Measurements from ENCODE around the gene LBH. TPM values are rescaled to one million over a fixed set of nuclear protein-coding genes. Genes with fewer than 3 reads are reported as not detected.

Gene LBH
- total RNA-seq, 1 experiment from 2014 or later: 1.2 TPM

- TF ChIP-seq CEBPB (IDR thresholded peaks at IDR 0.05; ENCODE audit: low read depth) (no peak), ZFX (IDR thresholded peaks at IDR 0.05) (no peak), SRF (IDR thresholded peaks at IDR 0.05; ENCODE audit: low read depth) (no peak), CBX3 (IDR thresholded peaks at IDR 0.05; ENCODE audit: low read depth) (no peak), FOSL1 (IDR thresholded peaks at IDR 0.05; ENCODE audit: low read depth) (no peak), SIN3A (IDR thresholded peaks at IDR 0.05; ENCODE audit: low read depth) (no peak), EGR1 (IDR thresholded peaks at IDR 0.05; ENCODE audit: low read depth) (no peak)
These were observed 38.4 kb downstream of the LBH start (continued) for GRCh38 chr2:30269771-30270145.

- Histone ChIP-seq H3K36me3 (ENCODE audit: control insufficient read depth in 1 of 2, insufficient read depth in 2 of 2, low read length in 2 of 2) (no peaks in the 10 kb centered on the region), H3K79me2 (ENCODE audit: insufficient read depth, low read length) (no peaks in the 10 kb centered on the region), H4K20me1 (ENCODE audit: insufficient read depth) (no peaks in the 10 kb centered on the region), H3K27ac (ENCODE audit: low read depth, low read length) (no peak overlapping the region), H3K4me2 (ENCODE audit: low read length) (no peak overlapping the region), H3K9me3 (ENCODE audit: control insufficient read depth in 1 of 2, insufficient read depth in 1 of 2, low read depth in 1 of 2, low read length in 2 of 2) (no peaks in the 10 kb centered on the region), H3K9me2 (ENCODE audit: insufficient read depth) (no peaks in the 10 kb centered on the region), H3K9ac (ENCODE audit: low read length) (no peak overlapping the region), H3K4me1 (ENCODE audit: control insufficient read depth in 1 of 2, insufficient read depth in 2 of 2, low read length in 2 of 2) (peaks cover 20 to 26% of the 10 kb centered on the region in 2 experiments), H3K27me3 (ENCODE audit: insufficient read depth, low read length) (no peaks in the 10 kb centered on the region), H3K4me3 (replicated peaks in 1 of 2; ENCODE audit: low read depth in 1 of 2, low read length in 2 of 2) (no peak overlapping the region), H2AFZ (ENCODE audit: low read depth, low read length, poor library complexity, severe bottlenecking) (no peak overlapping the region)
- intact Hi-C loops (cut with micrococcal nuclease): no loop called here
- TF ChIP-seq CEBPB (IDR thresholded peaks at IDR 0.05; ENCODE audit: low read depth): no peak
- no peak for TF ChIP-seq EZH2 (IDR thresholded peaks at IDR 0.05)
- TF ChIP-seq EZH2phosphoT487 (IDR thresholded peaks at IDR 0.05; ENCODE audit: borderline replicate concordance): no peak
- no peak for TF ChIP-seq EGR1 (IDR thresholded peaks at IDR 0.05; ENCODE audit: low read depth)
- TF ChIP-seq ZFX (IDR thresholded peaks at IDR 0.05): no peak
- no peak for TF ChIP-seq YY1 (IDR thresholded peaks at IDR 0.05; ENCODE audit: extremely low read depth, insufficient replicate concordance, low read depth, low read length)
- no peak for TF ChIP-seq SP1 (IDR thresholded peaks at IDR 0.05; ENCODE audit: low read depth)
- no peak for TF ChIP-seq REST (IDR thresholded peaks at IDR 0.05; ENCODE audit: low read depth)
- TF ChIP-seq FOSL1 (IDR thresholded peaks at IDR 0.05; ENCODE audit: low read depth): no peak
- TF ChIP-seq RAD21 (IDR thresholded peaks at IDR 0.05; ENCODE audit: low read depth): no peak
- TF ChIP-seq ATF3 (IDR thresholded peaks at IDR 0.05): no peak
- TF ChIP-seq SRF (IDR thresholded peaks at IDR 0.05; ENCODE audit: low read depth): no peak
- TF ChIP-seq CBX3 (IDR thresholded peaks at IDR 0.05; ENCODE audit: low read depth): no peak
- no peak for TF ChIP-seq MAX (IDR thresholded peaks at IDR 0.05)
- TF ChIP-seq ZNF274 (IDR thresholded peaks at IDR 0.05; ENCODE audit: low read depth, low read length): no peak
- TF ChIP-seq POLR2A (IDR thresholded peaks at IDR 0.05; ENCODE audit: borderline replicate concordance, extremely low read depth, insufficient read depth, insufficient read length): no peak
- TF ChIP-seq TCF7L2 (IDR thresholded peaks at IDR 0.05; ENCODE audit: borderline replicate concordance, extremely low read depth, insufficient read depth, insufficient read length): no peak
- TF ChIP-seq JUND (IDR thresholded peaks at IDR 0.05): no peak
- BruUV-seq (replicated peaks): no TSS peak
- ChIA-PET RAD21 (ENCODE audit: low non-redundant PET in 1 of 2, low total read pairs in 2 of 2, uncharacterized antibody in 2 of 2, unreplicated experiment in 2 of 2) (no interaction called here), POLR2A (no interaction called here), CTCF (no interaction called here)
- ATAC-seq: no peak
- no peak for DNase-seq (ENCODE audit: low read depth, low spot score)
These were observed 38.8 kb downstream of the LBH start for GRCh38 chr2:30270166-30270565.
